ENCODE data around the gene NIN. TPM values are rescaled to one million over a fixed set of nuclear protein-coding genes. Genes with fewer than 3 reads are reported as not detected.
A peak's percentile ranks its signal among the peaks of the same experiment; 100 is the strongest.

The NIN gene
- total RNA-seq (ENCODE audit: low replicate concordance): 33.4 and 62.8 TPM in 2 replicates

GRCh38 chr14:50830932-50831725, at the start of gene NIN:
Gene NIN (minus strand): TSS chr14:50831162. CDS start chr14:50822056, 9,106 bp downstream.
- no peak for TF ChIP-seq CTCF (IDR thresholded peaks at IDR 0.05; ENCODE audit: insufficient read depth, low read length)
- DNase-seq (ENCODE audit: low read depth): peak; percentile 63
- H3K4me3 ChIP-seq (ENCODE audit: low read depth, low read length): peak within 1 kb of the TSS; percentile 81

GRCh38 chr14:50875359-50876070, 44.6 kb upstream of the NIN start:
- H3K4me3 ChIP-seq (ENCODE audit: low read depth, low read length): no peak overlapping the region
- DNase-seq (ENCODE audit: low read depth): peak; percentile 17
- no peak for TF ChIP-seq CTCF (IDR thresholded peaks at IDR 0.05; ENCODE audit: insufficient read depth, low read length)

GRCh38 chr14:50874757-50875156, 43.8 kb upstream of the NIN start:
- no peak overlapping the region for H3K4me3 ChIP-seq (ENCODE audit: low read depth, low read length)
- DNase-seq (ENCODE audit: low read depth): no peak
- no peak for TF ChIP-seq CTCF (IDR thresholded peaks at IDR 0.05; ENCODE audit: insufficient read depth, low read length)

GRCh38 chr14:50871914-50872732, 41.2 kb upstream of the NIN start, which contains the start of gene ABHD12B:
Gene ABHD12B (plus strand): TSS chr14:50872053. CDS start chr14:50872175, 122 bp downstream.
- no peak within 1 kb of the TSS for H3K4me3 ChIP-seq (ENCODE audit: low read depth, low read length)
- no peak for DNase-seq (ENCODE audit: low read depth)
- no peak for TF ChIP-seq CTCF (IDR thresholded peaks at IDR 0.05; ENCODE audit: insufficient read depth, low read length)

- no peak overlapping the region for H3K4me3 ChIP-seq (ENCODE audit: low read depth, low read length)
- DNase-seq (ENCODE audit: low read depth): no peak
- no peak for TF ChIP-seq CTCF (IDR thresholded peaks at IDR 0.05; ENCODE audit: insufficient read depth, low read length)
Observed at GRCh38 chr14:50871228-50871627, 40.3 kb upstream of the NIN start.

GRCh38 chr14:50865391-50866076, 34.6 kb upstream of the NIN start:
- no peak overlapping the region for H3K4me3 ChIP-seq (ENCODE audit: low read depth, low read length)
- peak; percentile 34 for DNase-seq (ENCODE audit: low read depth)
- TF ChIP-seq CTCF (IDR thresholded peaks at IDR 0.05; ENCODE audit: insufficient read depth, low read length): no peak
